ENCODE data around the gene SLC25A31.

Gene SLC25A31

GRCh38 chr4:127708985-127709384 is 21.2 kb upstream of the SLC25A31 start:
- no peaks in the 10 kb centered on the region for H3K36me3 ChIP-seq
- no peaks in the 10 kb centered on the region for H3K4me1 ChIP-seq (ENCODE audit: control insufficient read depth in 1 of 2, insufficient read depth in 1 of 2, low read depth in 1 of 2, low read length in 1 of 2)
- no peak overlapping the region for H3K27ac ChIP-seq
- H3K4me3 ChIP-seq (ENCODE audit: low read depth in 1 of 2, low read length in 1 of 2), result no peak overlapping the region
- no peaks in the 10 kb centered on the region for H3K27me3 ChIP-seq
- TF ChIP-seq, protein P1, sequence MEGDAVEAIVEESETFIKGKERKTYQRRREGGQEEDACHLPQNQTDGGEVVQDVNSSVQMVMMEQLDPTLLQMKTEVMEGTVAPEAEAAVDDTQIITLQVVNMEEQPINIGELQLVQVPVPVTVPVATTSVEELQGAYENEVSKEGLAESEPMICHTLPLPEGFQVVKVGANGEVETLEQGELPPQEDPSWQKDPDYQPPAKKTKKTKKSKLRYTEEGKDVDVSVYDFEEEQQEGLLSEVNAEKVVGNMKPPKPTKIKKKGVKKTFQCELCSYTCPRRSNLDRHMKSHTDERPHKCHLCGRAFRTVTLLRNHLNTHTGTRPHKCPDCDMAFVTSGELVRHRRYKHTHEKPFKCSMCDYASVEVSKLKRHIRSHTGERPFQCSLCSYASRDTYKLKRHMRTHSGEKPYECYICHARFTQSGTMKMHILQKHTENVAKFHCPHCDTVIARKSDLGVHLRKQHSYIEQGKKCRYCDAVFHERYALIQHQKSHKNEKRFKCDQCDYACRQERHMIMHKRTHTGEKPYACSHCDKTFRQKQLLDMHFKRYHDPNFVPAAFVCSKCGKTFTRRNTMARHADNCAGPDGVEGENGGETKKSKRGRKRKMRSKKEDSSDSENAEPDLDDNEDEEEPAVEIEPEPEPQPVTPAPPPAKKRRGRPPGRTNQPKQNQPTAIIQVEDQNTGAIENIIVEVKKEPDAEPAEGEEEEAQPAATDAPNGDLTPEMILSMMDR (IDR thresholded peaks at IDR 0.05), result no peak
- no peaks in the 10 kb centered on the region for H3K9me3 ChIP-seq

GRCh38 chr4:127709456-127709855 is 20.7 kb upstream of the SLC25A31 start:
- no peaks in the 10 kb centered on the region for H3K9me3 ChIP-seq
- H3K36me3 ChIP-seq, result no peaks in the 10 kb centered on the region
- no peak overlapping the region for H3K4me3 ChIP-seq (ENCODE audit: low read depth in 1 of 2, low read length in 1 of 2)
- no peaks in the 10 kb centered on the region for H3K27me3 ChIP-seq
- H3K27ac ChIP-seq, result no peak overlapping the region
- TF ChIP-seq, protein P1 (IDR thresholded peaks at IDR 0.05), result no peak
- H3K4me1 ChIP-seq (ENCODE audit: control insufficient read depth in 1 of 2, insufficient read depth in 1 of 2, low read depth in 1 of 2, low read length in 1 of 2), result no peaks in the 10 kb centered on the region

DNA sequence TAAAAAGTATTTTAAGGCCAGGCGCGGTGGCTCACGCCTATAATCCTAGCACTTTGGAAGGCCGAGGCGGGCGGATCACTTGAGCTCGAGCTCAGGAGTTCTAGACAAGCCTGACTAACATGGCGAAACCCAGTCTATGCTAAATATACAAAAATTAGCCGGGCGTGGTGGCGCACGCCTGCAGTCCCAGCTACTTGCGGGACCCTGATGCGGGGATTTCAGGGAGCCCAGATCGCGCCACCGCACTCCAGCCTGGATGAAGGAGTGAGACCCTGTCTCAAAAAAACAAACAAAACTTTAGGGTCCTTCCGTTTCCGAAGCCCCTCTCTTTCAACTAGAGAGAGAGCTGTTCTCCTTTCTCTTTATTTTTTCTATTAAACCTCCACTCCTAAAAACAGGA is 1.2 kb downstream of the SLC25A31 start:
- Histone ChIP-seq H3K4me1 (ENCODE audit: control insufficient read depth in 1 of 2, insufficient read depth in 1 of 2, low read depth in 1 of 2, low read length in 1 of 2) (no peaks in the 10 kb centered on the region), H3K9me3 (no peaks in the 10 kb centered on the region), H3K4me3 (ENCODE audit: low read depth in 1 of 2, low read length in 1 of 2) (no peak overlapping the region), H3K27me3 (no peaks in the 10 kb centered on the region), H3K27ac (no peak overlapping the region), H3K36me3 (no peaks in the 10 kb centered on the region)
- TF ChIP-seq, protein P1 (IDR thresholded peaks at IDR 0.05), result no peak

- Histone ChIP-seq H3K27me3 (no peaks in the 10 kb centered on the region), H3K9me3 (no peaks in the 10 kb centered on the region)
- TF ChIP-seq, protein P1 (IDR thresholded peaks at IDR 0.05), result no peak
Measured at GRCh38 chr4:127732623-127733328, 2.6 kb downstream of the SLC25A31 start.

DNA sequence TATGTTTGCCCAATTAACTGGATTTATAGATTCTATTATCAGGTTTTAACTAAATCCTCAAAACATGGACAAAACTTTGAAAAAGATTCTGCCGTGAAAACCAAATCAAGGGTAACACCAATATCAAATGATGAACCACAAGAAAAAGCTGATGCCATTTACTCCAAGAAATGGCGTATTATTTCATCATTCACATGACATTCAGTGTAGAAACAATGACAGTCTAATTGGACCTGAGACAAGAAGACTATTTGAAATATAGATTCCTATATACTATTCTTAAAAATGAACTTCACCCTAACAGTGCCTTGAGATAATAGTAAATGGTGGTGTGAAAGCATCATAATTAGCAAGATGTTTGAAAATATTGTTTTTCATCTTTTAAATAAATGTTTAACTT is 4.8 kb downstream of the SLC25A31 start:
- H3K36me3 ChIP-seq, result no peaks in the 10 kb centered on the region
- H3K27ac ChIP-seq, result no peak overlapping the region
- no peaks in the 10 kb centered on the region for H3K27me3 ChIP-seq
- TF ChIP-seq, protein P1 (IDR thresholded peaks at IDR 0.05), result no peak
- no peaks in the 10 kb centered on the region for H3K4me1 ChIP-seq (ENCODE audit: control insufficient read depth in 1 of 2, insufficient read depth in 1 of 2, low read depth in 1 of 2, low read length in 1 of 2)
- no peaks in the 10 kb centered on the region for H3K9me3 ChIP-seq
- no peak overlapping the region for H3K4me3 ChIP-seq (ENCODE audit: low read depth in 1 of 2, low read length in 1 of 2)

More at GRCh38 chr4:127732623-127733328, 2.6 kb downstream of the SLC25A31 start:
- Histone ChIP-seq H3K27ac (no peak overlapping the region), H3K4me3 (ENCODE audit: low read depth in 1 of 2, low read length in 1 of 2) (no peak overlapping the region), H3K36me3 (no peaks in the 10 kb centered on the region), H3K4me1 (ENCODE audit: control insufficient read depth in 1 of 2, insufficient read depth in 1 of 2, low read depth in 1 of 2, low read length in 1 of 2) (no peaks in the 10 kb centered on the region)

Data from neutrophil (primary cell).